Skin of body (tissue), 2 donors: ENCODE results near the gene DOCK10. TPM values are rescaled to one million over a fixed set of nuclear protein-coding genes. Genes with fewer than 3 reads are reported as not detected.

Experiments used
- DNase-seq: peaks from one replicate; lab custom pipeline; 2025; lab: John Stamatoyannopoulos, UW
- total RNA-seq: library from RNA; depleted of rRNA; stranded (reverse); fragments of >200 nt; gene quantifications from one replicate; pipeline ENCODE4 v1.2.3, GENCODE V29; 2014

Gene DOCK10
- total RNA-seq, 1 donor from 2014 or later: 21.3 TPM

GRCh38 chr2:225041207-225041850 is 939 bp downstream of the DOCK10 start:
- no peak for DNase-seq

- DNase-seq: no peak
Observed at GRCh38 chr2:225040856-225041206, 1.4 kb downstream of the DOCK10 start.

- DNase-seq: no peak
Observed at GRCh38 chr2:225040142-225040541, 2.1 kb downstream of the DOCK10 start.

GRCh38 chr2:225038231-225038523 is 4.1 kb downstream of the DOCK10 start:
- no peak for DNase-seq

- DNase-seq: no peak
Observed at GRCh38 chr2:225037415-225038230, 4.6 kb downstream of the DOCK10 start.

- no peak for DNase-seq
Observed at GRCh38 chr2:225036431-225036830, 5.8 kb downstream of the DOCK10 start.

GRCh38 chr2:225033440-225034318 is 8.6 kb downstream of the DOCK10 start:
- no peak for DNase-seq

- DNase-seq: no peak
Observed at GRCh38 chr2:225032246-225032645, 10.0 kb downstream of the DOCK10 start.

GRCh38 chr2:225031599-225031998 is 10.7 kb downstream of the DOCK10 start:
- DNase-seq: no peak

- no peak for DNase-seq
Observed at GRCh38 chr2:225030893-225031292, 11.4 kb downstream of the DOCK10 start.

- DNase-seq: no peak
Observed at GRCh38 chr2:225030203-225030602, 12.1 kb downstream of the DOCK10 start.

GRCh38 chr2:225028572-225028971 is 13.7 kb downstream of the DOCK10 start:
- DNase-seq: no peak

- no peak for DNase-seq
Observed at GRCh38 chr2:225027061-225027762, 15.1 kb downstream of the DOCK10 start.

- DNase-seq: no peak
Observed at GRCh38 chr2:225025917-225026571, 16.2 kb downstream of the DOCK10 start.

GRCh38 chr2:225022188-225022587 is 20.1 kb downstream of the DOCK10 start:
- no peak for DNase-seq

GRCh38 chr2:225020168-225020849 is 22.0 kb downstream of the DOCK10 start:
- no peak for DNase-seq

- DNase-seq: no peak
Observed at GRCh38 chr2:225019105-225019504, 23.2 kb downstream of the DOCK10 start.

- no peak for DNase-seq
Observed at GRCh38 chr2:225017713-225018112, 24.6 kb downstream of the DOCK10 start.

GRCh38 chr2:225017098-225017685 is 25.1 kb downstream of the DOCK10 start:
- DNase-seq: no peak
